ENCODE results near the gene GAK. TPM values are rescaled to one million over a fixed set of nuclear protein-coding genes. Genes with fewer than 3 reads are reported as not detected.
A peak's percentile ranks its signal among the peaks of the same experiment; 100 is the strongest.

GAK gene
- polyA plus RNA-seq, 1 donor (not counting 4 experiments of a cell fraction or from before 2014, with no cell fraction given): 18.4 TPM

GRCh38 chr4:828641-829271 is 103.4 kb downstream of the GAK start:
- H2AFZ ChIP-seq (ENCODE audit: control insufficient read depth, low read length): no peak overlapping the region
- TF ChIP-seq EZH2 (IDR thresholded peaks at IDR 0.05; ENCODE audit: low read length) (no peak), CTCF (optimal IDR thresholded peaks at IDR 0.05 in 1 of 3, IDR thresholded peaks at IDR 0.05 in 1 of 3, conservative IDR thresholded peaks at IDR 0.05 in 1 of 3; ENCODE audit: extremely low read depth in 1 of 3, insufficient read depth in 2 of 3, low read length in 3 of 3) (peak in 2 of 3 experiments; percentile 8 to 9)
- no peaks in the 10 kb centered on the region for H3K79me2 ChIP-seq (ENCODE audit: control insufficient read depth, insufficient read depth, low read length)
- DNase-seq (ENCODE audit: low read depth, low spot score) (no peak), FAIRE-seq (no peak)
- no peak overlapping the region for H3K9ac ChIP-seq (ENCODE audit: control insufficient read depth, extremely low read depth, insufficient read depth, low read length)
- peaks cover 3% of the 10 kb centered on the region for H3K9me3 ChIP-seq (ENCODE audit: control insufficient read depth, low read depth, low read length)
- H3K9me1 ChIP-seq (ENCODE audit: control insufficient read depth, extremely low read depth, insufficient read depth, low read length): no peaks in the 10 kb centered on the region
- no peak overlapping the region for H3K4me2 ChIP-seq (ENCODE audit: control insufficient read depth, extremely low read depth, insufficient read depth, low read depth, low read length)
- dilution Hi-C loops (cut with MboI; ENCODE audit: extremely low pct_ligation_motif_present, low sequenced_read_pairs): no loop called here
- no peaks in the 10 kb centered on the region for H3K4me1 ChIP-seq (ENCODE audit: control insufficient read depth, extremely low read depth, insufficient read depth, low read length)
- H3K4me3 ChIP-seq (ENCODE audit: control insufficient read depth in 2 of 3, extremely low read depth in 1 of 3, insufficient read depth in 2 of 3, low read depth in 1 of 3, low read length in 3 of 3): no peak overlapping the region
- no peaks in the 10 kb centered on the region for H3K36me3 ChIP-seq (ENCODE audit: control insufficient read depth in 2 of 2, extremely low read depth in 1 of 2, insufficient read depth in 2 of 2, low read length in 2 of 2)
- H3K27me3 ChIP-seq (ENCODE audit: control insufficient read depth, extremely low read depth, insufficient read depth, low read length): peaks cover 46% of the 10 kb centered on the region
- H3K27ac ChIP-seq (ENCODE audit: control insufficient read depth, insufficient read depth, low read length): no peak overlapping the region
- no peaks in the 10 kb centered on the region for H4K20me1 ChIP-seq (ENCODE audit: control insufficient read depth, extremely low read depth, insufficient read depth, low read length)

DNA sequence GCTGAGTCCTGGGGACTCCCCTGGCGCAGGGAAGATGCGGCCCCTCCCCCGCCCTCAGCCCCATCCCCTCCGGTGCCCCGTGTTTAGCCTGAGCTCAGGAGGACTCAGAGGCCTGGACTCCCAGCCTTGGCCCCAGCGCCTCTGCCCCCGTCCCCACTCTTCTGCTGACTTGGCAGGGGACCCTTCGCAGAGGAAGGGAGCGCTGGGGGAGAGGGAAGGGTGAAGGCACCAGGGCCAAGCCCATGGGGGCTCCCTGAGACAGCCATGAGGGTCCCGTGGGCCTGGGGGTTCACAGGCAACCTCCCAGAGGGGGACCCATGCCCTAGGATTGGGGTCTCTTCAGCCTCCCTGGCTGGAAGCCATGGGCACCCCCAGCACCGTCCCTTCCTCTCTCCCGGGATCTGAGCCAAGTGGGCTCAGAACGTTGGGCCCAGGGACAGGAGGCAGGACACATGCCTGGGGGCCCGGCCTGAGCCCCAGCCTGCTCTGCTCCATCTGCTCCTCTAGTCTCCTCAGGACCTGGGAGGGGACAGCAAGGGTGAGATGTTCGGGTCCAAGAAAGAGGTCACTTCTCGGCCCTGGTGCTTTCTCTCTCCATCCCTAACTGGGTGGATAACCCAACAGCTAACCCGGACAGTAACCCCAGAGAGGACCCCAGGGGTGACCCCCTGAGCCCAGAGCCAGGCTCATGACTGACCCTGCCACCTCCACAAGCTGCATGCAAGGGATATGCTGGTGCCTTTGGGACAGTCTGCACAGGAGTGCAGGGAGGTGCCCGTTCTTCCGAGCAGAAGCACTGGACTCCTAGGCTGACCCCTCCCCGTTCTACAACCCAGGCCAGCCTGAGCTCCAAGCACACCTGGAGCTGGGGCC is 104.7 kb downstream of the GAK start:
- H3K9ac ChIP-seq (ENCODE audit: control insufficient read depth, extremely low read depth, insufficient read depth, low read length): no peak overlapping the region
- H3K4me3 ChIP-seq (ENCODE audit: control insufficient read depth in 2 of 3, extremely low read depth in 1 of 3, insufficient read depth in 2 of 3, low read depth in 1 of 3, low read length in 3 of 3): no peak overlapping the region
- no peaks in the 10 kb centered on the region for H3K36me3 ChIP-seq (ENCODE audit: control insufficient read depth in 2 of 2, extremely low read depth in 1 of 2, insufficient read depth in 2 of 2, low read length in 2 of 2)
- DNase-seq (ENCODE audit: low read depth, low spot score): no peak
- no peak for FAIRE-seq
- H3K4me1 ChIP-seq (ENCODE audit: control insufficient read depth, extremely low read depth, insufficient read depth, low read length): no peaks in the 10 kb centered on the region
- H4K20me1 ChIP-seq (ENCODE audit: control insufficient read depth, extremely low read depth, insufficient read depth, low read length): no peaks in the 10 kb centered on the region
- H3K27ac ChIP-seq (ENCODE audit: control insufficient read depth, insufficient read depth, low read length): no peak overlapping the region
- H2AFZ ChIP-seq (ENCODE audit: control insufficient read depth, low read length): no peak overlapping the region
- TF ChIP-seq EZH2 (IDR thresholded peaks at IDR 0.05; ENCODE audit: low read length) (peak; percentile 62), CTCF (optimal IDR thresholded peaks at IDR 0.05 in 1 of 3, IDR thresholded peaks at IDR 0.05 in 1 of 3, conservative IDR thresholded peaks at IDR 0.05 in 1 of 3; ENCODE audit: extremely low read depth in 1 of 3, insufficient read depth in 2 of 3, low read length in 3 of 3) (no peak)
- no peaks in the 10 kb centered on the region for H3K79me2 ChIP-seq (ENCODE audit: control insufficient read depth, insufficient read depth, low read length)
- dilution Hi-C loops (cut with MboI; ENCODE audit: extremely low pct_ligation_motif_present, low sequenced_read_pairs): no loop called here
- H3K27me3 ChIP-seq (ENCODE audit: control insufficient read depth, extremely low read depth, insufficient read depth, low read length): peaks cover 58% of the 10 kb centered on the region
- no peak overlapping the region for H3K4me2 ChIP-seq (ENCODE audit: control insufficient read depth, extremely low read depth, insufficient read depth, low read depth, low read length)
- H3K9me1 ChIP-seq (ENCODE audit: control insufficient read depth, extremely low read depth, insufficient read depth, low read length): no peaks in the 10 kb centered on the region
- H3K9me3 ChIP-seq (ENCODE audit: control insufficient read depth, low read depth, low read length): peaks cover 3% of the 10 kb centered on the region

All from keratinocyte (primary cell).